NCI-H2227 (cell line): ENCODE results near the gene MPPED1.

Source experiments
- DNase-seq: peaks from one replicate; lab custom pipeline; 2025; ENCODE audit not compliant: unreplicated experiment; lab: John Stamatoyannopoulos, UW

The MPPED1 gene

GRCh38 chr22:43446037-43446803, 34.4 kb downstream of the MPPED1 start:
- DNase-seq: no peak

- DNase-seq: no peak
Measured at GRCh38 chr22:43446916-43447315, 35.1 kb downstream of the MPPED1 start.

GRCh38 chr22:43447380-43447779, 35.6 kb downstream of the MPPED1 start:
- DNase-seq: peak; percentile 80

GRCh38 chr22:43448048-43448447, 36.2 kb downstream of the MPPED1 start:
- DNase-seq: no peak

GRCh38 chr22:43449205-43449830, 37.5 kb downstream of the MPPED1 start:
- DNase-seq: no peak

GRCh38 chr22:43449831-43450225, 38.0 kb downstream of the MPPED1 start:
- no peak for DNase-seq

- DNase-seq: no peak
Measured at GRCh38 chr22:43451371-43452050, 39.7 kb downstream of the MPPED1 start.

GRCh38 chr22:43455846-43456245, 44.0 kb downstream of the MPPED1 start:
- DNase-seq: no peak

GRCh38 chr22:43457002-43457401, 45.2 kb downstream of the MPPED1 start:
- no peak for DNase-seq

- no peak for DNase-seq
Measured at GRCh38 chr22:43462701-43463100, 50.9 kb downstream of the MPPED1 start.

GRCh38 chr22:43464809-43465208, 53.0 kb downstream of the MPPED1 start:
- DNase-seq: no peak

- DNase-seq: no peak
Measured at GRCh38 chr22:43465291-43466015, 53.6 kb downstream of the MPPED1 start.

GRCh38 chr22:43466710-43467109, 54.9 kb downstream of the MPPED1 start:
- DNase-seq: no peak

- DNase-seq: no peak
Measured at GRCh38 chr22:43467216-43467940, 55.6 kb downstream of the MPPED1 start.

GRCh38 chr22:43470253-43470652, 58.4 kb downstream of the MPPED1 start:
- no peak for DNase-seq

- no peak for DNase-seq
Measured at GRCh38 chr22:43470941-43471585, 59.2 kb downstream of the MPPED1 start.

GRCh38 chr22:43471606-43472135, 59.9 kb downstream of the MPPED1 start:
- DNase-seq: no peak

GRCh38 chr22:43473031-43473430, 61.2 kb downstream of the MPPED1 start:
- no peak for DNase-seq

GRCh38 chr22:43473441-43473840, 61.6 kb downstream of the MPPED1 start:
- DNase-seq: no peak
